ENCODE results near the gene UCP2. TPM values are rescaled to one million over a fixed set of nuclear protein-coding genes. Genes with fewer than 3 reads are reported as not detected.

The UCP2 gene, protein sequence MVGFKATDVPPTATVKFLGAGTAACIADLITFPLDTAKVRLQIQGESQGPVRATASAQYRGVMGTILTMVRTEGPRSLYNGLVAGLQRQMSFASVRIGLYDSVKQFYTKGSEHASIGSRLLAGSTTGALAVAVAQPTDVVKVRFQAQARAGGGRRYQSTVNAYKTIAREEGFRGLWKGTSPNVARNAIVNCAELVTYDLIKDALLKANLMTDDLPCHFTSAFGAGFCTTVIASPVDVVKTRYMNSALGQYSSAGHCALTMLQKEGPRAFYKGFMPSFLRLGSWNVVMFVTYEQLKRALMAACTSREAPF
- polyA plus RNA-seq (2012; ENCODE audit: insufficient read depth, insufficient read length), result 119 TPM

DNA sequence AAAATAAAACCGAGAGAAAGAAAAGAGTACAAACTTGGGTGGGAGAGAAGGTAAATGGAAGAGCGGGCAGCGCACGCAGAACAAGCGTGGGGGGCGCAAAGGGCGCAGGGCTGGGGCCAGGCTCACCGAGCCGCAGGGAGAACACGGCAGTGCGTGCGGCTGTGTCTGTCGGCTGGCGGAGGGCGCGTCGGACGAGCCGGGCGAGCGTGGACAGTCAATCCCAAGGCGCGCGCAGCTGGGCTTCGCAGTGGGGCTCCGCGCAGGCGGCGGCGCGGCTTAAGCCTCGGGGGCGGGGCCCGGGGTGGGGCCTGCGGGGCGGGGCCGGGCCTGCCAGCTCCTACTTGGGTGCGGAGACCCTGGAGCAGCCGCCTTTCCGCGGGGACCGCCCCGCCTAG is at the start of gene UCP2:
Gene UCP2, minus strand, starts transcription at position 249 of the 395 bp plus-strand sequence. CDS start 4,465 bp downstream, outside the sequence.
- H3K4me3 ChIP-seq (ENCODE audit: low read length), result peak within 1 kb of the TSS; percentile 86
- DNase-seq (ENCODE audit: low read depth, low spot score), result peak; percentile 67

DNA sequence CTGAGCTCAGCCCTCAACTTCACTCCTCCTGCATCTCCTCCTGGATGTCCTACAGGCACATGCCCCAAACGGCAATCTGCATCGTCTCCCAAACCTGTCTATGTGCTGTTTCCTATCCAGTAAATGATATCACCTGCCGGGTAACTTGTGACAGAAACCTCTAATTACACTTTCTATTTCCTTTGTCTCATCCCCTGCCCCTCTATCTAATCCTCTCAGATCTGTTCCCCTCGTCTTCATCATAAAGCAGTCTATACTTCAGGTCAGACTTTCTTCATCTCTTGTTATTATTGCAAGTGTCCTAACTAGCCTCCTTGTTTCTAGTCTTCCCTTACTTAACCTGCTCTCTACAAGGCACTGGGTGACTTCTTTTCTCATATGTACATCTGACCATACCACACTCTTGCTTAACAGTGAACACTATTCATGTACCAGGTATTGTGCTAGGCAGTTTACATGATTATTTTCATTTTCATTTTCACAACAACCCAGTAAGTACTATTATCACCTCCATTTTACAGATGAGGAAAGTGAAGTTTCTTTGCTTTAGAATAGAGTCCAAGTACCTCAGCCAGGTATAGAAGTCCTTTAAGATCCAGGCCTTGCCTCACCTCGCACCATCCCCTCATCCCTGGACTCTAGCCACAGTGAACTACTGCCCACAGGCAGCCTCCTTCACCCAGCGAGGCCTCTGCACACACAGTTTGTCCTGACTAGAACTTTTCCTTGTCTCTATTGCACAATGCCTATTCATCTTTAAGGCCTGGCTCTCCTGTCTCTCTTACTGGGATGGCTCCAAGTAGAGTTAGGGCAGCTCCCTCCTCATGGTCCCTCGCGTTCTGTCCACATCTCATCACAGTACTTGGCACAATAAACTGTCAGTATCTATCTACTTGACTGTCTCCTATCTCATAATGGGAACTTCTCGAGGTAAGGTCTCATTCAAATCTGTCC is 48.4 kb upstream of the UCP2 start:
- DNase-seq (ENCODE audit: low read depth, low spot score), result no peak
- no peak overlapping the region for H3K4me3 ChIP-seq (ENCODE audit: low read length)

DNA sequence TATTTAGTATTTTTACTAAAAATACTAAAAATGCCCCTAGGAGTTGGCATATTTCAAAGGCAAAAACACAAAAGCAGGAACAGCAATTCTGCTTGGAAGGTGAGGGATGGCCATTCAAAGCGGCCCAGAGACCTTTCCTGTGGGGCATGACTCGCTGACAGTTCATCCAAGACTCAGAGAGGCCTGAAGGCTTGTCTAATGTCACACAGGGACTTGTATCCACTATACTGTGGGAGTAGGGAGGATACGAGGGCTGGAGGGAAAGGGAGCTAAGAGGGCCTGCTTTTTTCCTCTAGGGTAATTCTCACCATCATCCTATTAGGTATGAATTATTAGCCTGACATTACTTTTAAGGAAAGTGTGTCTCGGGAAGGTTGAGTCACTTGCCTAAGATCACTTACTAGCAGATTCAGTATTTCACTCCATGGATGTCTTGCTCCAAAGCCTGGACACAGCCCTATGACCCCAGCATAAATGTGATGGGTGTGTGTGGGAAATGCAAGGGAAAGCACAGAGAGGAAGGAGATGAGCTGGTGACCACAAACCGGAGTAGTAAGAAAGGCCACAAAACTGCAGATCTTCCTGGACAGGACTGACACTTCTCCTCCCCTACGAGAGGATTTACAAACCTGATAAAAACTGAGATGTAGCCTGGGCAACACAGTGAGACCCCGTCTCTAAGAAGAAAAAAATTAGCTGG is 43.0 kb upstream of the UCP2 start:
- no peak for DNase-seq (ENCODE audit: low read depth, low spot score)
- H3K4me3 ChIP-seq (ENCODE audit: low read length), result no peak overlapping the region

DNA sequence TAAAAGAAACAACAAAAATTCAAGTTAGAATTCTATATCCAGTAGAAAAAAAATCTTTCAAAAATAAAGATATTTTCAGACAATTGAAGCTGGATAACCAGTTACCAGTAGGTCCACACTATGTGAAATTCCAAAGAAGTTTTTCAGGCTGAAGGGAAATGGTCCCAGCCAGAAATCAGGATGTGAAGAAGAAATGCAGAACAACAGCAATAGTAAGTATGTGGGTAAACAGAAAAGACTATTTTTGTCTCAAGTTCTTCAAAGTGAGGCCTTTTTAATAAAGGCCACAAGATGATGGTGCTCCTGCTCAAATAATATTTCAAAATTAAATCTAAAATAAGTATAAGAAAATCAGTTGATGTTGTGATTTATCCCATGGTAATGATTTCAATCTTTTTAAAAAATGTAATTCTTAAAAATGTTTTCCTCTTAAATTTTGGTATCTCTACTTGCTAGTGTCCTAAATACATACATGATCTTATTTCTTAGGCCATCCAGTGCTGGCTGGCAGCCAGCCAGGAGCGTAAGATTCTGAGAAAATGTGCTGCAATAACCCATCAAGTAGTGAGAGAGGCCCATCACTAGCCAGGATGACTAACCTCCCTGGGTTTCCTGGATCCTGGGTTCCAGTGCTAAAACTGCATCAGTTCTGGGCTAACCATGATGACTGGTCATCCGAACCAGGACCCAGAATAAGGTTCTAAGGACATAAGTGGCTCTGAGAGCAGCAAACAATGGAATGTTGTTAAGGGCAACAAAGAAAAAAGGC is 41.8 kb upstream of the UCP2 start:
- H3K4me3 ChIP-seq (ENCODE audit: low read length), result no peak overlapping the region
- DNase-seq (ENCODE audit: low read depth, low spot score), result no peak

DNA sequence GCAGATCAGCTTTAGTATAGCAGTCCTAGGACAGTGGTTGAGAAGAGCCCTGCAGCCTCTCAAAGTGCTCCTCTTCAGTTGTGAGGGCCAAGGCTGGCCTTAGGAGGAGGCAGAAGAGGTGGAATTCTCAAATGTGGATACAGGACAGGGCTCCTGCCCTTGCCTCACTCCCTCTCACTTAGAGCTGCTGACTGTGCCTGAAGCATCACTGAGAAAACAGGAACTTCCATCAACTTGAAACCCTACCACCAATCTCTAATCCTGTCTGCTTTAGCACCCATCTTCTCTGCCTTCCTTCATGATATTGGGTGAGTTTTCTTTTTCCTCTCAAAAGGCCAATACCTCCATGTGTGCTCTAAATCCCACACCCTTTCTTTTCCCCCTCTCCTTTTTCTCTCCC is 40.6 kb upstream of the UCP2 start:
- no peak for DNase-seq (ENCODE audit: low read depth, low spot score)

DNA sequence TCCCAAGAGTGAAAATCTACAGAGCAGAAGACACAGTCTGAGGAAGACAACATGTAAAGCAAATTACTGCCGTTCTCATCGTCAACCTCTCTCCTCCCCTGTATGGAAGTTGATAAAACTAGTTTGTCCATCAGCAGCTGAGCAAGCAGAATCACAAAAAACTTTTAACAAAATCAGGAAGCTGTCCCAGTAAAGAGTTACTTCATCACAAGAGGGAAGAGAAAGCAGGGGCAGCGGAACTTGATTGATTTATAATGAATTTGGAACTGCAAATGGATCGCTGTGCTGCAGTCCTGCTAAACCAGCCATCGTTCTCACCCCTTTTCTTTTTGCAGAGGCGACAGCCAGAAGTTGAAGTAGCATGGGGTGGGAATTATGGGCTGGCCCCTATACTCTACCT is 39.9 kb upstream of the UCP2 start:
- H3K4me3 ChIP-seq (ENCODE audit: low read length), result no peak overlapping the region
- DNase-seq (ENCODE audit: low read depth, low spot score), result no peak

More for the DNA sequence above, 40.6 kb upstream of the UCP2 start:
- H3K4me3 ChIP-seq (ENCODE audit: low read length), result no peak overlapping the region

DNA sequence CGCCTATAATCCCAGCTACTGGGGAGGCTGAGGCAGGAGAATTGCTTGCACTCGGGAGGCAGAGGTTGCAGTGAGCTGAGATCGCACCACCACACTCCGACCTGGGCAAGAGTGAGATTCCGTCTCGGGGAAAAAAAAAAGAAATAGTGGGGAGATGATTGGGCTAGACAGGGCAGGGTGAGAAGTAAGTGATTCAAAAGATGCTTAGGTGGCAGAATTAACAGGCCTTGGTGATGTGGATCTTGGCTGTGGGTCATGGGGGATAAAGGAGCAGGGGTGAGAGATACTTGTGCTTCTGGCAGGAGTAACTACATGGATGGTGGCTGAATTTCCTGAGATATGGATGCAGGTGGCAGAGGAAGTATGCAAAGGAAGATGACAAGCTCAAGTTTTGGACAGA is 39.4 kb upstream of the UCP2 start:
- DNase-seq (ENCODE audit: low read depth, low spot score), result no peak
- H3K4me3 ChIP-seq (ENCODE audit: low read length), result no peak overlapping the region

DNA sequence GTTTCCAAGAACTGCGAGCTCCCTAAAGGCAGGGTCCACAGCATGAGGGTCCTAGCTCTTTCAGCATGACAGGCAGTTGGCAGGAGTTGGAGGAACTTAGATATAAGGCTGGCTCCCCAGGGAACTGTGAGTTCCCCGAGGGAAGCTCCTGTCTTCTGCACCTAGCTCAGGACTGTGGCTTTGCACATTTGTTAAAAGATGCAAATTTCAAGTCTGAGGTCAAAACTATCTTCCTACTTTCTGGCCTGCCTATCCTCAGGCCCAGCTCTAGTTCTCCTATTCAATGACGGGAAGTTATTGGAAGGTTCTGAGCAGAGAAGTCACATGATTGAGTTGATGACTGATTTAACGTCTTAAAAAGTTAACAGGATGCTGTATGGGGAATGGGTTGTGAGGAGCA is 37.9 kb upstream of the UCP2 start:
- no peak for DNase-seq (ENCODE audit: low read depth, low spot score)
- no peak overlapping the region for H3K4me3 ChIP-seq (ENCODE audit: low read length)

DNA sequence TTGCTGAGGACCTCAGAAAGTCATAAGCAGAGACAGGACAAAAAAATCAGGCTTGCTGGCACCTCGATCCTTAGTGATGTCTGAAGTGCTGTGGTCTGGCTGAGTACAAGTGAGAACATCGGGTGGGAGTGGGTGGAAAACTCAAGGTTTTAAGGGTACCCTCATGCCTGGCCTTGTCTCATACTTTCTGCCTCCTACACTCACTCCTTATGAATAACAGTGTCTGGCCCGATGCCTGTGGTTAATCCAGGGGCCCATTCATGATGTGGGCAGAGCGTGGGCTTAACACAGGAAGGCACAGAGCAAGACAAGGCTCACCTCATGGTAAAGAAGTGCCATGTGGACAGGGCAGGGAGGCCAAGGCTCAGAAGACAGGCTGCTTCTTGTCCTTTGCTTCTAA is 37.2 kb upstream of the UCP2 start:
- no peak overlapping the region for H3K4me3 ChIP-seq (ENCODE audit: low read length)
- DNase-seq (ENCODE audit: low read depth, low spot score), result no peak

DNA sequence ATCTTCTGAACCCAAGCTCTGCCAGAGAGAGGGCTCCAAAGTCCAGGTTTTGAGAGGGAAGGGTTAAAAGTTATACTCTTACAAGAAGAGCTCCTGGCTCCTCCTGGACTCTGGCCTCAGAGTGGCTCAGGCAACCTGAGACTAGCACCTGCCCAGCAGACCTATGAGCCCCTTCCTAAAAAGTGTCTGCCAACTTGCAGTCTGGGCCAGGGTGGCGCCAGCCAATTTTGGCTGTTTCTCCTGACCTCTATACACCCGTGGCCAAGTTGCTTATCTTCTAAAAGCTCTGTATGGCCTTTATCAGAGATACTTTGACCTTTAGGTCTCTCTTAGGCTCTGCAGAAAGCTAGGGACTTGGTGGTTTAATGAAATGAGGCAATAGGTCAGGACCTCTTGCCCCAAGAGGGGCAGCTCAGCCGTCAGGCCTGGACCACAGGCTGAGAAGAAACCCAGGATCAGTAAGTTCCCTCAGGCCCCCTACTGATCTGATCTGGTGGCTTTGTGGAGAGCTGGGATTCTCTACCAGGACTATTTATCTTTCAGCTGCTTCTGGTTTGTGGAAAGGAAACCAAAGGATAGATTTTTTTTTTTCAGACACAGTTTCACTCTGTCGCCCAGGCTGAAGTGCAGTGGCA is 36.6 kb upstream of the UCP2 start:
- DNase-seq (ENCODE audit: low read depth, low spot score), result no peak
- no peak overlapping the region for H3K4me3 ChIP-seq (ENCODE audit: low read length)

DNA sequence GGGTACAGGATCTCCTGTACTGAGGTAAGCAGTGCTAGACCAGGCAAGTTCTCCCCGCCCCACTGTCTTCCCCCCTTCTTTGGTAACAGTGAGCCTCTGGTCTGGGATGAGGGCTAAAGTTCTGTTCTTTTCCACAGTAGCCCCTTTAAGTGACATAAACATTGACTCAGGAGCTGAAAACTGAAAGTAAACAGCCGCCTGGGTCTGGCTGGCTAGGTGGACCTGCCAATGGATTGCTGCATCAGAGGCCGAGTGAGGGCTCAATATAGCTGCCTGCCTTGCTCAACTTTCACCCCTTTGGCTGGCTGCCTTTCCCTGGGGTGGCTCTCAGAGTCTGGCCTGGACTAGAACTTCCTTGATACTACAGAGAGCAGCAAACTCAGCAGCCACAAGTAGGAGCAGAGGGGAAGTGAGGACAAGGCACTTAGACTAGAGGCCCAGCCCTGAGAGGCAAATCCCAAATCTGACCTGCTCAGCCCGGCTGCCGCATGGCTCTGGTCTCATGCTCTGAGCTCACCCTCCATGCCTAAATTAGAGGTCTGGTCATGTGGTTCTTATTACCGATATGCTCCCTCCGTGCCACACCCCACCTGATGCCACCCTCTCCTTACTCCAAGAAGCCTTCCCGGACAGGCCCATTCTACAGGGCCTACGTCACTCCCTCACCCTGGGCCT is 35.8 kb upstream of the UCP2 start:
- DNase-seq (ENCODE audit: low read depth, low spot score), result no peak
- no peak overlapping the region for H3K4me3 ChIP-seq (ENCODE audit: low read length)

DNA sequence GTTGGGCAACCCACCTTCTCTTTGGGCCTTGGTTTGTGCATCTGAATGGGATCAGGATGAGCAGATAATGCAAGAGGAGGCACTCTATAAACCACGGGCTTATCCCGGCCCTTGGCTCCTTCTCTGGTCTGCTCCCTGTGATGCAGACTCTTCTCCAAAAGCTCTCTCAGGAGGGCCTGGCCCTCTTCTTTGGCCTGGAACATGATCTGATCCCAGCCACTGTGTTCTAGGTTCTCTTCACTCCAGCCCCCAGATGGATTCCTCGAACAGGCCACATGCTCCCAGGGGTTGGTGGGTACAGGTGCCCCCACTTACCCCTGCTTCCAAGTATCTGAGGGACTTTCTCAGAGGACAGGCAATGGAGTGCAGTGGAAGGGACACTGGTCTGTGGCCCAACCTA is 35.0 kb upstream of the UCP2 start:
- no peak for DNase-seq (ENCODE audit: low read depth, low spot score)
- H3K4me3 ChIP-seq (ENCODE audit: low read length), result no peak overlapping the region

DNA sequence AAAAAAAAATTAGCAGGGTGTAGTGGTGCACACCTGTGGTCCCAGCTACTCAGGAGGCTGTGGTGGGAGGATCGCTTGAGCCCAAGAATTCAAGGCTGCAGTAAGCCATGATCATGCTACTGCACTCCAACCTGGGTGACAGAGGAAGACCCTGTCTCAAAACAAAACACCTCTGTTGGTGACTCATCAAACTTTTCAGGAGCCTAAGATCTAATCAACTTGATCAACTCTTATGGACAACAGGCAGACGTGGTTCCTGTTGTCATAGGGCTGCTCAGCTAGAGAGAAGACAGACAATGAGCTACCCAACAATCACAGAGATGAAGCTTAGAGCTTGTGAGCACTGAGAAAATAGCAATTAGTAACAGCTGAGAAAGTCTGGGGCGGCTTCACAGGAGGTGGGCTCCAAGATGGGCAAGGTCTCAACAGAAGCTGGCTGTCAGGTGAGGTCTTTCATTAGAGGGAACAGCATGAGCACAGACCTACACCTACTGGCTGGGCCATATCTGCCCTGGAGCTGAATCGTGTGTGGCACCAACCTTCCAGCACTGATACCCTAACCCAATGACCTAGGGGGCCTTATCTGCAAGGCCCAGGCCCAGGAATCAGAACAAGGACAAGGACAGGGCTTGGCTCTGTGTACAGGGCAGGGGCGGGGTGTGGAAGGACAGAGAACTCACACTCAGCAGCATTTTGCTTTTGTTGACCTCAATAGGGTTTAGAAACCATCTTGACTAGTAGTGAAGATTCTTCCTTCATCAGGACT is 33.5 kb upstream of the UCP2 start:
- H3K4me3 ChIP-seq (ENCODE audit: low read length), result no peak overlapping the region
- DNase-seq (ENCODE audit: low read depth, low spot score), result no peak

DNA sequence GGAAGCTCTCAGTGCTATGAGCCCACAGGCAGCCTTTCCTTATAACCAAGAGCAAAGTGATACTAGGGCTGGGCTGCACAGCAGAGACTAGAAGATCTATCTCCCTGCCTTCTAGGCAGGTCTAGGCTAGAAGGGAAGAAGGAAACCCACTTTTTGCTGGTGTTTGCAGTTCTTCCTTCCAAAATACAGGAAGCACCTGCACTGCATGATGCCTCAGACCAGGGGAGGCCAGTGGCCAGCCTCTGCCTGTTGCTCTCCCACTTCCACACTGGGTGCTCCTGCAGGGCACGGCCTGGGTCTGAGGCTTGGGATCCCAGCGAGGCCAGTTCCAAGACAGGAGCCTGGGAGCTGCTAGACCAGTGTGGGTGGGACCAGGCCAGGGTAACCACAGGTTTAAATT is 32.2 kb upstream of the UCP2 start:
- DNase-seq (ENCODE audit: low read depth, low spot score), result no peak
- H3K4me3 ChIP-seq (ENCODE audit: low read length), result no peak overlapping the region

DNA sequence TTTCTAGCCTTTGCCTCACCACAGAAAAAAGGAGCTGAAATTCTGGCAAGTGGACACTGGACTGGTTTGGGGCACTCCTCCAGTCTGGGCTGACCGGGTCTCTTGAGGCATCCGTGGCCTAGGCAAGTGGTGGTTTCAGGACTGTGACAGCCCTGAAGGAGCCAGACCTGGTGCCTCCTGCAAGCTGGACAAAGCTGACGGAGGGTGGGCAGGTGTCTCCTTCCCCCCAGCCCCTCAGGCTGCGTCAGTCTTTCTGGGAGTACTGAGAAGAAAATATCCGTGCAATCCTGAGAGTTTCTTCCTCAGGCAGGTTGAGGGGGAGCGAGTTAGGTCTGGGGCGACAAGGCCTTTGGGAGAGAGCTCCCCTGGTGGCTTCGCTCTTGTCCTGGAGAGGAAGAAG is 30.5 kb upstream of the UCP2 start:
- no peak for DNase-seq (ENCODE audit: low read depth, low spot score)
- no peak overlapping the region for H3K4me3 ChIP-seq (ENCODE audit: low read length)

DNA sequence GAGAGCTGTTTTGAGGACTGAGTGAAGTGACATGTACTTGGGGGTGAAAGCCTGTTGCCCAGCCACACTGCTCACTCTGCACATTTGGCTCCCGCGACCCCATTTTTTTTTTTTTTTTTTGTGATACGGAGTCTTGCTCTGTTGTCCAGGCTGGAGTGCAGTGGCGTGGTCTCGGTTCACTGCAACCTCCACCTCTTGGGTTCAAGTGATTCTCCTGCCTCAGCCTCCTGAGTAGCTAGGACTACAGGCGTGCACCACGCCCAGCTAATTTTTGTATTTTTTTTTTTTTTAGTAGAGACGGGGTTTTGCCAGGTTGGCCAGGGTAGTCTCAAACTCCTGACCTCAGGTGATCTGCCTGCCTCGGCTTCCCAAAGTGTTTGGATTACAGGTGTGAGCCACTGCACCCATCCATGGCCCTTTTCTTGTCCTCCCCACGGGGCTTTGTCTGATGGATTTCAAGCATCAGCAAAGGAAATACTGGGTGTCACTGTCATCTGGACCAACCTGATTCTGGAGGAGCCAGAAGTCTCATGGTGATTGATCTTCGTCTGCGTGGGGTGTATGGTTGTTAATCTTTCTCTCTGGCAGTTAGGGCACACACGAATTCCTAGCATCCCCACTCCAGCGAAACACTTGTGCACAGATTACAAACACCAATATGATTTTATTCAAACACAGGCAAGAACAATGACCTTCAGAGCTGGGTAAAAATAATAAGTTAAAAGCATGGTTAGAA is 29.6 kb upstream of the UCP2 start:
- no peak overlapping the region for H3K4me3 ChIP-seq (ENCODE audit: low read length)

More for the DNA sequence above, 29.6 kb upstream of the UCP2 start:
- DNase-seq (ENCODE audit: low read depth, low spot score), result no peak
